Measurements from ENCODE around the gene PRPF39.

DNA sequence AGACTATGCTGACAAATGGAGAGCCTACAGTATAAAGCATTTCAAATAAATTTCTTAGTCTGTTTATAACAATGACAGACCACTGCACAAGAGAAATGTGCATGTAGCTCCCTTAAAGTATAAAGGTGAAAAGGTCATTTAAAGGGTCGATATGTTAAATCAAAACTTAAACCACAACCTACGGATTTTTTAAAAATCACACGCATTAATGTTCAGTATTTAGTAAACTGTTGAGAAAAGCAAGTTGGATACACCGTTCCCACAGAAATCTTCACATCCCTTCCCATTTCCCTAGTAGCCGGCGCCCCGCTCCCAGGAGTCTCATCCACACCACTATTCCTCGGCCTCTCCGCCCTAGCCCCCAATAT, 49.8 kb downstream of the PRPF39 start:
- TF ChIP-seq, protein P1, sequence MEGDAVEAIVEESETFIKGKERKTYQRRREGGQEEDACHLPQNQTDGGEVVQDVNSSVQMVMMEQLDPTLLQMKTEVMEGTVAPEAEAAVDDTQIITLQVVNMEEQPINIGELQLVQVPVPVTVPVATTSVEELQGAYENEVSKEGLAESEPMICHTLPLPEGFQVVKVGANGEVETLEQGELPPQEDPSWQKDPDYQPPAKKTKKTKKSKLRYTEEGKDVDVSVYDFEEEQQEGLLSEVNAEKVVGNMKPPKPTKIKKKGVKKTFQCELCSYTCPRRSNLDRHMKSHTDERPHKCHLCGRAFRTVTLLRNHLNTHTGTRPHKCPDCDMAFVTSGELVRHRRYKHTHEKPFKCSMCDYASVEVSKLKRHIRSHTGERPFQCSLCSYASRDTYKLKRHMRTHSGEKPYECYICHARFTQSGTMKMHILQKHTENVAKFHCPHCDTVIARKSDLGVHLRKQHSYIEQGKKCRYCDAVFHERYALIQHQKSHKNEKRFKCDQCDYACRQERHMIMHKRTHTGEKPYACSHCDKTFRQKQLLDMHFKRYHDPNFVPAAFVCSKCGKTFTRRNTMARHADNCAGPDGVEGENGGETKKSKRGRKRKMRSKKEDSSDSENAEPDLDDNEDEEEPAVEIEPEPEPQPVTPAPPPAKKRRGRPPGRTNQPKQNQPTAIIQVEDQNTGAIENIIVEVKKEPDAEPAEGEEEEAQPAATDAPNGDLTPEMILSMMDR (IDR thresholded peaks at IDR 0.05), result no peak
- TF ChIP-seq, protein P2, sequence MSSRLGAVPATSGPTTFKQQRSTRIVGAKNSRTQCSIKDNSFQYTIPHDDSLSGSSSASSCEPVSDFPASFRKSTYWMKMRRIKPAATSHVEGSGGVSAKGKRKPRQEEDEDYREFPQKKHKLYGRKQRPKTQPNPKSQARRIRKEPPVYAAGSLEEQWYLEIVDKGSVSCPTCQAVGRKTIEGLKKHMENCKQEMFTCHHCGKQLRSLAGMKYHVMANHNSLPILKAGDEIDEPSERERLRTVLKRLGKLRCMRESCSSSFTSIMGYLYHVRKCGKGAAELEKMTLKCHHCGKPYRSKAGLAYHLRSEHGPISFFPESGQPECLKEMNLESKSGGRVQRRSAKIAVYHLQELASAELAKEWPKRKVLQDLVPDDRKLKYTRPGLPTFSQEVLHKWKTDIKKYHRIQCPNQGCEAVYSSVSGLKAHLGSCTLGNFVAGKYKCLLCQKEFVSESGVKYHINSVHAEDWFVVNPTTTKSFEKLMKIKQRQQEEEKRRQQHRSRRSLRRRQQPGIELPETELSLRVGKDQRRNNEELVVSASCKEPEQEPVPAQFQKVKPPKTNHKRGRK (CRISPR knock-in tag; IDR thresholded peaks at IDR 0.05; ENCODE audit: borderline replicate concordance), result no peak
- TF ChIP-seq SP1 (CRISPR knock-in tag; conservative IDR thresholded peaks at IDR 0.05) (no peak), PRRX2 (CRISPR knock-in tag; IDR thresholded peaks at IDR 0.05) (no peak), NFYB (CRISPR knock-in tag; conservative IDR thresholded peaks at IDR 0.05; ENCODE audit: low read depth) (no peak)
